ENCODE data around the gene TMEM117. TPM values are rescaled to one million over a fixed set of nuclear protein-coding genes. Genes with fewer than 3 reads are reported as not detected.

Gene TMEM117
- polyA plus RNA-seq, 1 donor: 14.9 TPM

GRCh38 chr12:43976027-43976426, 140.1 kb downstream of the TMEM117 start:
- no CpG with 5 or more reads among the region's 3 CpGs for WGBS (ENCODE audit: insufficient coverage, low lambda C conversion rate)
- Histone ChIP-seq H3K4me3 (ENCODE audit: low read length) (no peak overlapping the region), H3K27ac (ENCODE audit: low read length) (no peak overlapping the region), H3K9me3 (ENCODE audit: control insufficient read depth, low read depth, low read length) (peaks cover 2% of the 10 kb centered on the region), H3K36me3 (ENCODE audit: control insufficient read depth, insufficient read depth, low read length) (no peaks in the 10 kb centered on the region), H3K27me3 (ENCODE audit: control insufficient read depth, insufficient read depth, low read length) (no peaks in the 10 kb centered on the region), H3K4me1 (ENCODE audit: control insufficient read depth, insufficient read depth, low read length) (no peaks in the 10 kb centered on the region)
- DNase-seq: no peak

GRCh38 chr12:43978556-43978955, 142.7 kb downstream of the TMEM117 start:
- Histone ChIP-seq H3K4me3 (ENCODE audit: low read length) (no peak overlapping the region), H3K4me1 (ENCODE audit: control insufficient read depth, insufficient read depth, low read length) (no peaks in the 10 kb centered on the region), H3K27me3 (ENCODE audit: control insufficient read depth, insufficient read depth, low read length) (no peaks in the 10 kb centered on the region), H3K27ac (ENCODE audit: low read length) (no peak overlapping the region), H3K36me3 (ENCODE audit: control insufficient read depth, insufficient read depth, low read length) (no peaks in the 10 kb centered on the region), H3K9me3 (ENCODE audit: control insufficient read depth, low read depth, low read length) (peaks cover 10% of the 10 kb centered on the region)
- 40% methylated on average over 1 of the region's 2 CpGs for WGBS (ENCODE audit: insufficient coverage, low lambda C conversion rate)
- DNase-seq: no peak

GRCh38 chr12:43979450-43979849, 143.6 kb downstream of the TMEM117 start:
- no peaks in the 10 kb centered on the region for H3K27me3 ChIP-seq (ENCODE audit: control insufficient read depth, insufficient read depth, low read length)
- no peaks in the 10 kb centered on the region for H3K36me3 ChIP-seq (ENCODE audit: control insufficient read depth, insufficient read depth, low read length)
- WGBS (ENCODE audit: insufficient coverage, low lambda C conversion rate): no CpG with 5 or more reads among the region's 3 CpGs
- no peak overlapping the region for H3K27ac ChIP-seq (ENCODE audit: low read length)
- H3K9me3 ChIP-seq (ENCODE audit: control insufficient read depth, low read depth, low read length): peaks cover 10% of the 10 kb centered on the region
- no peak for DNase-seq
- H3K4me1 ChIP-seq (ENCODE audit: control insufficient read depth, insufficient read depth, low read length): no peaks in the 10 kb centered on the region
- H3K4me3 ChIP-seq (ENCODE audit: low read length): no peak overlapping the region

GRCh38 chr12:43980627-43981191, 144.8 kb downstream of the TMEM117 start:
- H3K4me1 ChIP-seq (ENCODE audit: control insufficient read depth, insufficient read depth, low read length): no peaks in the 10 kb centered on the region
- no peak overlapping the region for H3K4me3 ChIP-seq (ENCODE audit: low read length)
- 67% methylated on average over 2 of the region's 6 CpGs for WGBS (ENCODE audit: insufficient coverage, low lambda C conversion rate)
- no peaks in the 10 kb centered on the region for H3K27me3 ChIP-seq (ENCODE audit: control insufficient read depth, insufficient read depth, low read length)
- H3K9me3 ChIP-seq (ENCODE audit: control insufficient read depth, low read depth, low read length): peaks cover 10% of the 10 kb centered on the region
- DNase-seq: no peak
- no peaks in the 10 kb centered on the region for H3K36me3 ChIP-seq (ENCODE audit: control insufficient read depth, insufficient read depth, low read length)
- no peak overlapping the region for H3K27ac ChIP-seq (ENCODE audit: low read length)

- no peak overlapping the region for H3K4me3 ChIP-seq (ENCODE audit: low read length)
- no peaks in the 10 kb centered on the region for H3K27me3 ChIP-seq (ENCODE audit: control insufficient read depth, insufficient read depth, low read length)
- H3K27ac ChIP-seq (ENCODE audit: low read length): no peak overlapping the region
- H3K9me3 ChIP-seq (ENCODE audit: control insufficient read depth, low read depth, low read length): peaks cover 10% of the 10 kb centered on the region
- DNase-seq: no peak
- H3K36me3 ChIP-seq (ENCODE audit: control insufficient read depth, insufficient read depth, low read length): no peaks in the 10 kb centered on the region
- no peaks in the 10 kb centered on the region for H3K4me1 ChIP-seq (ENCODE audit: control insufficient read depth, insufficient read depth, low read length)
These were observed 145.8 kb downstream of the TMEM117 start for GRCh38 chr12:43981726-43982125.

- Histone ChIP-seq H3K27me3 (ENCODE audit: control insufficient read depth, insufficient read depth, low read length) (no peaks in the 10 kb centered on the region), H3K36me3 (ENCODE audit: control insufficient read depth, insufficient read depth, low read length) (no peaks in the 10 kb centered on the region), H3K4me1 (ENCODE audit: control insufficient read depth, insufficient read depth, low read length) (no peaks in the 10 kb centered on the region), H3K27ac (ENCODE audit: low read length) (no peak overlapping the region), H3K4me3 (ENCODE audit: low read length) (no peak overlapping the region), H3K9me3 (ENCODE audit: control insufficient read depth, low read depth, low read length) (peaks cover 10% of the 10 kb centered on the region)
- WGBS (ENCODE audit: insufficient coverage, low lambda C conversion rate): 83% methylated on average over 2 of the region's 2 CpGs
- DNase-seq: no peak
These were observed 146.7 kb downstream of the TMEM117 start for GRCh38 chr12:43982544-43982943.

- Histone ChIP-seq H3K27ac (ENCODE audit: low read length) (no peak overlapping the region), H3K36me3 (ENCODE audit: control insufficient read depth, insufficient read depth, low read length) (no peaks in the 10 kb centered on the region), H3K27me3 (ENCODE audit: control insufficient read depth, insufficient read depth, low read length) (no peaks in the 10 kb centered on the region), H3K9me3 (ENCODE audit: control insufficient read depth, low read depth, low read length) (no peaks in the 10 kb centered on the region), H3K4me3 (ENCODE audit: low read length) (no peak overlapping the region), H3K4me1 (ENCODE audit: control insufficient read depth, insufficient read depth, low read length) (no peaks in the 10 kb centered on the region)
- 100% methylated on average over 1 of the region's 5 CpGs for WGBS (ENCODE audit: insufficient coverage, low lambda C conversion rate)
- DNase-seq: no peak
These were observed 153.1 kb downstream of the TMEM117 start for GRCh38 chr12:43988838-43989560.

GRCh38 chr12:43992856-43993255, 157.0 kb downstream of the TMEM117 start:
- H3K27me3 ChIP-seq (ENCODE audit: control insufficient read depth, insufficient read depth, low read length): no peaks in the 10 kb centered on the region
- DNase-seq: no peak
- no peaks in the 10 kb centered on the region for H3K4me1 ChIP-seq (ENCODE audit: control insufficient read depth, insufficient read depth, low read length)
- H3K9me3 ChIP-seq (ENCODE audit: control insufficient read depth, low read depth, low read length): no peaks in the 10 kb centered on the region
- no peak overlapping the region for H3K4me3 ChIP-seq (ENCODE audit: low read length)
- H3K27ac ChIP-seq (ENCODE audit: low read length): no peak overlapping the region
- no peaks in the 10 kb centered on the region for H3K36me3 ChIP-seq (ENCODE audit: control insufficient read depth, insufficient read depth, low read length)

- DNase-seq: peak; percentile 25 to 51
- Histone ChIP-seq H3K27ac (ENCODE audit: low read length) (no peak overlapping the region), H3K9me3 (ENCODE audit: control insufficient read depth, low read depth, low read length) (no peaks in the 10 kb centered on the region), H3K4me3 (ENCODE audit: low read length) (no peak overlapping the region), H3K36me3 (ENCODE audit: control insufficient read depth, insufficient read depth, low read length) (no peaks in the 10 kb centered on the region), H3K27me3 (ENCODE audit: control insufficient read depth, insufficient read depth, low read length) (no peaks in the 10 kb centered on the region), H3K4me1 (ENCODE audit: control insufficient read depth, insufficient read depth, low read length) (no peaks in the 10 kb centered on the region)
- no CpG with 5 or more reads among the region's 5 CpGs for WGBS (ENCODE audit: insufficient coverage, low lambda C conversion rate)
These were observed 164.6 kb downstream of the TMEM117 start for GRCh38 chr12:44000309-44000952.

- Histone ChIP-seq H3K4me3 (ENCODE audit: low read length) (no peak overlapping the region), H3K4me1 (ENCODE audit: control insufficient read depth, insufficient read depth, low read length) (no peaks in the 10 kb centered on the region), H3K36me3 (ENCODE audit: control insufficient read depth, insufficient read depth, low read length) (no peaks in the 10 kb centered on the region), H3K27me3 (ENCODE audit: control insufficient read depth, insufficient read depth, low read length) (no peaks in the 10 kb centered on the region), H3K9me3 (ENCODE audit: control insufficient read depth, low read depth, low read length) (no peaks in the 10 kb centered on the region), H3K27ac (ENCODE audit: low read length) (no peak overlapping the region)
- no CpG with 5 or more reads among the region's 2 CpGs for WGBS (ENCODE audit: insufficient coverage, low lambda C conversion rate)
- DNase-seq: no peak
These were observed 166.7 kb downstream of the TMEM117 start for GRCh38 chr12:44002607-44003006.

- no peaks in the 10 kb centered on the region for H3K4me1 ChIP-seq (ENCODE audit: control insufficient read depth, insufficient read depth, low read length)
These were observed 167.8 kb downstream of the TMEM117 start for GRCh38 chr12:44003721-44004120.

More at GRCh38 chr12:44003721-44004120, 167.8 kb downstream of the TMEM117 start:
- H3K27me3 ChIP-seq (ENCODE audit: control insufficient read depth, insufficient read depth, low read length): no peaks in the 10 kb centered on the region
- no peak overlapping the region for H3K4me3 ChIP-seq (ENCODE audit: low read length)
- H3K27ac ChIP-seq (ENCODE audit: low read length): no peak overlapping the region
- H3K9me3 ChIP-seq (ENCODE audit: control insufficient read depth, low read depth, low read length): no peaks in the 10 kb centered on the region
- no peaks in the 10 kb centered on the region for H3K36me3 ChIP-seq (ENCODE audit: control insufficient read depth, insufficient read depth, low read length)
- no peak for DNase-seq
